Articular chondrocyte of knee joint (primary cell): ENCODE data around the gene CCDC9. TPM values are rescaled to one million over a fixed set of nuclear protein-coding genes. Genes with fewer than 3 reads are reported as not detected.

Experiments
- small RNA-seq: library from RNA; depleted of rRNA; stranded (forward); fragments of <200 nt; gene quantifications from one replicate; pipeline ENCODE3, GENCODE V24; 2012
- total RNA-seq: library from RNA; depleted of rRNA; stranded (reverse); fragments of >200 nt; gene quantifications from 2 replicates; pipeline ENCODE4 v1.2.3, GENCODE V29; 2012

The CCDC9 gene
- total RNA-seq, result 8.8 and 9.3 TPM in 2 replicates

GRCh38 chr19:47255879-47256692 lies at the start of gene CCDC9:
TSS of gene CCDC9 (plus strand) at chr19:47256525. CDS start at chr19:47258401, 1,876 bp downstream.

GRCh38 chr19:47230921-47231214 lies 25.5 kb upstream of the CCDC9 start, which contains the start of gene BBC3:
TSS of gene BBC3 (minus strand) at chr19:47231199. CDS start at chr19:47228431, 2,768 bp downstream.

GRCh38 chr19:47274071-47274890 lies 18.0 kb downstream of the CCDC9 start, which contains the start of gene INAFM1:
TSS of gene INAFM1 (plus strand) at chr19:47274885. CDS start at chr19:47274920, 35 bp downstream.

GRCh38 chr19:47309608-47310007 lies 53.3 kb downstream of the CCDC9 start, which contains the start of gene C5AR1:
TSS of gene C5AR1 (plus strand) at chr19:47309861. CDS start at chr19:47309896, 35 bp downstream.

Small RNAs within 50 kb of the gene (small RNA-seq; reads per million reads assigned to genes)
- gene MIR3190, result not detected

Other genes starting within 250 kb of the CCDC9 start
- gene NPAS1, start 236.7 kb upstream of the CCDC9 start, total RNA-seq, result 0.78 and 0.97 TPM in 2 replicates
- 24.8 and 30.6 TPM in 2 replicates for gene TMEM160, start 207.9 kb upstream of the CCDC9 start, total RNA-seq
- 18.1 and 18.7 TPM in 2 replicates for gene ZC3H4, start 142.7 kb upstream of the CCDC9 start, total RNA-seq
- gene SAE1, start 125.7 kb upstream of the CCDC9 start, total RNA-seq, result 114 and 119 TPM in 2 replicates
- 5.9 and 6.3 TPM in 2 replicates for gene BBC3, start 25.3 kb upstream of the CCDC9 start, total RNA-seq
- gene INAFM1, start 18.4 kb downstream of the CCDC9 start, total RNA-seq, result 1.4 and 2.4 TPM in 2 replicates
- gene C5AR1, start 53.3 kb downstream of the CCDC9 start, total RNA-seq, result under 0.01 and 0.43 TPM in 2 replicates
- gene C5AR2, start 75.7 kb downstream of the CCDC9 start, total RNA-seq, result 15.4 and 22.3 TPM in 2 replicates
- gene DHX34, start 92.8 kb downstream of the CCDC9 start, total RNA-seq, result 9.4 and 10.2 TPM in 2 replicates
- gene MEIS3, start 163.0 kb downstream of the CCDC9 start, total RNA-seq, result 18.2 and 19.2 TPM in 2 replicates
- gene SLC8A2, start 215.4 kb downstream of the CCDC9 start, total RNA-seq, result not detected in 2 replicates
- 3.3 and 3.7 TPM in 2 replicates for gene KPTN, start 227.7 kb downstream of the CCDC9 start, total RNA-seq